Stimulated activated CD4-positive, alpha-beta T cell treated with anti-CD3 and anti-CD28 coated beads, Interleukin-12 subunit alpha, Interleukin-12 subunit beta, amount 100 ng/mL, for 48 hours (primary cell): Measurements from ENCODE around the gene ZNF432.

ENCODE experiments used
- DNase-seq, 3 donors: peaks; one replicate each; pipeline ENCODE4 v3.0.0-alpha.2; 2020; ENCODE audit warnings: low read depth in 2 of 3, low spot score in 1 of 3

The ZNF432 gene

DNA sequence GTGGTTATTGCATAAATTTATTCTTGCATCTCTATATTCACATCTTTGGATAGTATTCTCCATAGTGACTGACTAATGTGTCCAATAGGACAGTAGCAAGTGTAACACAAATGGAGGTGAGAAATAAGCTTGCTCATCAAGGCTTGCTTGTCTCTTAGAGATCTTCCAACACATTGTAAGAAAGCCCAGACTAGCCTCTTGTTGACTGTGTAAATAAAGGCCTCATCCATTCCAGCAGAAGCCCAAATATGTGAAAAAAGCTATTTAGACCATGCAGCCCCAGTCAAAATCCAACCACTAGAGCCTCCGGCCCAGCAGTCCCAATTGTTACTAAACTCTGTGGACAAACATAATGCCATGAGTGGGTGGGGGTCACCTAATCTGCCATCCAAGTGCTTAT lies 38.0 kb downstream of the ZNF432 start:
- DNase-seq: no peak

DNA sequence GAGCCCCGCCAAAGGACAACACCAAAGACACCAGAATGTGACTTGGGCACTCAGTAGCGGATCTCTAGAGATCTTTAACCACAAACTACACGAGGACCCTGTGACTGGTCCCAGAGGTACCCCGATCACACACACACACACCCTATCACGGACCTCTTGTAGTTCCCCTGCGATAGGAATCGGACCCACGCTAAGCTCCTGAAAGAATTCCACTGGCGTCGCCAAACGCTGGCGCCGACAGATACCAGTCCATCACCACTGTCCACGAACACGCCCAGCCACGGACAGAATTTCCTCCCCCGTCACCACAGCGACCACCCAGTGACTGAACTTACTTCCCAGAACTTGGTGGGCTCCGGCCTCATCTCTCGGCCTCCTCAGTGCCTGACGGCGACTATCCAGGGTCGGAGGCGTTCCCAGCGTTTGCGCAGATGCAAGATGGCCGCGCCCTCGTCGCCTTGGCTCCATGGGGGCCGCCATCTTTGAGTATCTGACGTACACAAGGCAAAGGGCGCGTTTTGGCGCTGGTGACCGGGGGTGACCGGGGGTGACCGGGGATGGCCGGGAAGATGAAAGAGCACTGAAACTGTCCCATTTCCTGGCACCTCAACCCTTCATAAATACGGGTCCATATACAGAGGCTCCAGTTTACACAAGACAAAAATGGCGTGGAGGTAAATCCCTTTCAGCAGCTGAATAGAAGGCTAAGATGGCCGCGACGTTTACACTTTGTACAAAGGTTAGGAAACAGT lies 40.7 kb downstream of the ZNF432 start, which contains the start of gene ZNF615:
ZNF615 (minus strand) TSS at position 406 of the 752 bp plus-strand sequence. CDS start 4,500 bp downstream, outside the sequence.
- peak; percentile 75 to 88 (median 83) for DNase-seq

DNA sequence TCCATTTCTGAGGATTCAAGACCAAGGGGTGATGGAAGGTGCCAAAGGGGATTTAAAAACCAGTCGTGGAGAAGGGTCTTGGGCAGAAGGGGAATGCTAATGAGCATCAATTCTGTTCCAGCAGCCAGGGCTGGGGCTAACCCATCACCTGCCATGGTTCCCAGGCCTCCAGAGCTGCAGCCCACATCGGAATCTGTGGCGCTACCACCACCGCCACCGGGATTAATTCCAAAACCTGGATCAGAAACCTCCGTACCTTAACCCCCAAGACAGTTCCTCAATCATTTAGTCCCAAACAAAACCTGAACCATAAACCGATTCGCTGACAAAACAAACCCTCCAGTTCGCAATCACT lies 41.2 kb downstream of the ZNF432 start:
- no peak for DNase-seq

DNA sequence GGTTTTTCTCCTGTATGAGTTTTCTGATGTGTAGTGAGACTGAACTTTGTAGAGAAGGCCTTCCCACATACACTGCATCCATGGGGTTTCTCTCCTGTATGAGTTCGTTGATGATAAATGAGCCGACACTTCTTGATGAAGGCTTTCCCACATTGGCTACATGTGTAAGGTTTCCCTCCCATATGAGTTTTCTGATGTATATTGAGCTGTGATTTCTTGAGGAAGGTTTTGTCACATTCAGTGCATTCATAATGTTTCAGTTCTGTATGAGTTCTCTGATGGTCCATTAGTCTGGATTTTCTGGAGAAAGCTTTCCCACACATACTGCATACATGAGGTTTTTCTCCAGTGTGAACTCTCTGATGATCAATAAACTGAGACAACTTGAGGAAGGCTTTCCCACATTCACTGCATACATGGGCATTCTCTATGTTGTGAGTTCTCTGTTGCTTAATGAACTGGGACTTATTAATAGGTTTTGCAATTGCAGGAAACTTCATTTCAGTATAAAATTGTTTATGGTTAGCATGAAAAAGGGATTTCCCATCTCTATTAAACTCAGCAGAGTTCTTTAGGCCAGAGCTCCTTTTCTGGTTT lies 54.5 kb downstream of the ZNF432 start:
- DNase-seq: no peak

DNA sequence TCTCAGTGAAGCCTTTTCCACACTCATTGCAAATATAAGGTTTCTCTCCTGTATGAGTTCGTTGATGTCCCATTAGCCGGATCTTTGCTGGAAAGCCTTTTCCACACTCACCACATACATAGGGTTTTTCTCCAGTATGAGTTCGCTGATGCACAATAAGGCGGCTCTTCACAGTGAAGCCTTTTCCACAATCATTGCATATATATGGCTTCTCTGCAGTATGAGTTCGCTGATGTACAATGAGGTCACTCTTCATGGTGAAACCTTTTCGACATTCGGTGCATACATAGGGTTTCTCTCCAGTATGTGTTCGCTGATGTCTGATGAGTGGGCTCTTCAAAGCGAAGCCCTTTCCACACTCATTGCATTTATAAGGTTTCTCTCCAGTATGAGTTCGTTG lies 55.2 kb downstream of the ZNF432 start:
- DNase-seq: no peak

DNA sequence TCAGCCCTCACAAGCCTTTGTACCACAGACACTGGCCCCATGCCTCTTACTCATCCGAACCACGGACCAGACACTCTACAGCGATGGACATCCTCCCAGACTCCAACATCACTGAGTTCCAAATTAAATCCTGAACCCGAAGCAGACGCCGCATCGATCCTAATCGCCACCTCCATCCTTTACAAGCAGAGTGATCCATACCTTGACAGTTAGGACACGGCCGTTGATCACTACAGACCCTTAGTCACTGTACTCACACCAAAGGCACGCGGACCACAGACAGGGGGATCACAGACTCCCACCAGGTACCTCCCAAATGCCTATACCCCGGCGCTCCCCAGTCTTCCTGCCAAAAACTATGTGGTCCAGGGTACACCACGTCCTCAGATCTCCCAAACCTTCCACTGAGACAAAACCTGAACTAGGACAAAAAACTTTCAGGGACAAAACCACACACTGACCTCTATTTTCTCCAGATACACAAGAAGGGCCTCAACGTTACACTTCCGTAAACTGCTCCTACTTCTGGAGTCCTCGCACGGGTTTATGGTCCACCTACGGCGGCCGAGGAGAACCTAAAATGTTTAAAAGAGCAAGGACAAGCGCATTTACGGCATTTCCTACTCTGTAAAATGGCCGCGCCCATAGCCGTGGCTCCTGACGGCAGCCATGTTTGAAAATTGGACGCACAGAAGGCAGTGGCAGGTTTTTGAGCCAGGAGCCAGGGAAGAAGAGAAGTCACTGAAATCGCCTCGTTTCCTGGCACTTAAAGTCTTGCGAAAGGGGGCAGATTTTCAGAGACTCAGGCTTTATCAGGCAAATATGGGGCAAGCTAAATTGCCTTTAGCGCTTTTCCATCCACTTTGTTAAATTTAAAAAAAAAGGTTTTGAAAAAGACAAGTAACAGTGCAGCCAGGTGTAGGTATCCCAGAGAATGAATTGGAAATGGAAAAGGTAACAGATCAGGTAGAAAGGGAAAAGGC lies 62.0 kb downstream of the ZNF432 start, which contains the start of gene ZNF350:
ZNF350 (minus strand) TSS at position 532 of the 983 bp plus-strand sequence. CDS start 12,480 bp downstream, outside the sequence.
- DNase-seq: peak; percentile 77 to 83 (median 78)

DNA sequence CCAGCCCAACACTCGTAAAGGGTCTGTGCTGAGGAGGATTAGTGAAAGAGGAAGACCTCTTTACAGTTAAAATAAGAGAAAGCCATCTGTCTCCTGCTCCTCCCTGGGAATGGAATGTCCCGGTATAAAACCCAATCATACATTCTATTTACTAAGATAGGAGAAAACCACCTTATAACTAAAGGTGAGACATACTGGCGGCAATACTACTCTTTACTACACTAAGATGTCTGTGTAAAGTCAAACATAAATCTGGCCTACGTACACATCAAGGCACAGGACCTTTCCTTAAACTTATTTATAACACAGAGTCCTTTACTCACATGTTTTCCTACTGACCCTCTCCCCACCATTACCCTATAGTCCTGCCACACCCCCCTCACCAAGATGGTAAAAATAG lies 65.3 kb downstream of the ZNF432 start:
- no peak for DNase-seq
